ENCODE results near the gene EVI5L.
"Not testable (repeated sequence)": the region's sequence is repeated elsewhere in the genome, so short reads cannot be mapped to it uniquely, and the experiment has no call there.

Gene EVI5L

GRCh38 chr19:7874897-7875273 is 44.9 kb downstream of the EVI5L start:
- FAIRE-seq = no peak

- no peak for FAIRE-seq
These were observed 47.3 kb downstream of the EVI5L start for GRCh38 chr19:7877249-7877836.

DNA sequence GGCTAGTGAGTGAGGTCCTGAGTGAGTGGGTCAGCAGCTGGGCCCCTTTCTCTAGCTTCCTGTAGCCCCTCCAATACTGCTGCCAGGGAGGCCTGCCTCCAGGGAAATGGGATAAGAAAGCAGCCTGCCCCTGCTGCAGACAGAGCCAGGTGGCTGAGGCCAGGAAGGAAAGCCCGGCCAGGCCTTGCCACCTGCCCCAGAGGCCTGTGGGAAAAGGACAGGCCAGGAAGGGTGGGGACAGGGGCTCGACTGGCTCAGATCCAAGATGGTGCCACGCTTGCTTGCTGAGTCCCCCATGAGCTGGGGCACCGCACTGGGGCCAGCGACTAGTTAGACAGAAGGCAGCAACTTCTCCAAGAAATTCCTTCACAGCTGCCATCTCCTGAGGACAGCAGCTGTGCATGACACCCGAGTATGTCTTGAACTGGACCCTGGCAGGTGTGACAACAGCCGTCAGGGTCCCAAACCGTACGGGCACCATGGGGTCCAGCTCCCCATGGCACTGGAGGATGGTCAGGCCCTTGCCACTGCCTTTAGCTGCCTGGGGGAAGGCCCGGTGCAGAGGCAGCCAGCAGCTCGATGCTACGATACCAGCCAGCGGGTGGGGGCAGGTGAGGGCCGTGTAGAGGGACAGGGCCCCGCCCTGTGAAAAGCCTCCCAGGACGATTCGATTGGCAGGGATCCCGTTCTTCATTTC is 49.2 kb downstream of the EVI5L start:
- no peak for FAIRE-seq

DNA sequence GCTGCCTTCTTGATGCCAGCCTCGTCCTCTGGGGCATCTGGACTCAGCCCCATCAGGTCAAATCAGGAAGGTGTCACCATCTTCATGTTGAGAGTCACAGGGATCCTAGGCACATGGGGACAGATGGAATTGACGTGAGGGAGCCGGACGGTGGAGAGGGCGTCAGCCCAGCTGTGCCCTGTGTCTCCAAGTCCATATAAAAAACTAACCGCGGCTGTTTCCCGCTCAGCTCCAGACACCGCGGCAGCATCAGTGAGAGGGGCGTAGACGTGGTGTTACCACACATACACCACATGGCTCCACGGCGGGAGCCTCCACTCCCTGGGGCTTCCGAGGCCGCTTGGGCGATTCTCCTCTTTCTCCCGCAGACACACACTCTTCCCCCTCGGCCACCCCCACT is 49.8 kb downstream of the EVI5L start:
- FAIRE-seq = no peak

DNA sequence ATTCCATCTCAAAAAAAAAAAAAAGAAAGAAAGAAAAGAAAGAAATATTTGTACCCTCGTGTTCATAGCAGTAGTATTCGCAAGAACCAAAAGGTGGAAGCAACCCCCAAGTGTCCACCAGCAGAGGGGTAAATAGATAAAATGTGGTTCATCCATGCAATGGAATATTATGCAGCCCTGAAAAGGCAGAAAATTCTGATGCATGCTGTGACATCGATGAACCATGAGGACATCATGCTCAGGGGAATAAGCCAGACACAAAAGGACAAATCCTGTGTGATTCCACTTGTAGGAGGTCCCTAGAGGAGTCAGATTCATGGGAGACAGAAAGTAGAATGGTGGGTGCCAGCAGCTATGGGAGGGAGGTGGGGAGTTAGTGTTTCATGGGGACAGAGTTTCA is 51.9 kb downstream of the EVI5L start:
- FAIRE-seq = no peak

GRCh38 chr19:7883105-7883504 is 53.1 kb downstream of the EVI5L start:
- no peak for FAIRE-seq

DNA sequence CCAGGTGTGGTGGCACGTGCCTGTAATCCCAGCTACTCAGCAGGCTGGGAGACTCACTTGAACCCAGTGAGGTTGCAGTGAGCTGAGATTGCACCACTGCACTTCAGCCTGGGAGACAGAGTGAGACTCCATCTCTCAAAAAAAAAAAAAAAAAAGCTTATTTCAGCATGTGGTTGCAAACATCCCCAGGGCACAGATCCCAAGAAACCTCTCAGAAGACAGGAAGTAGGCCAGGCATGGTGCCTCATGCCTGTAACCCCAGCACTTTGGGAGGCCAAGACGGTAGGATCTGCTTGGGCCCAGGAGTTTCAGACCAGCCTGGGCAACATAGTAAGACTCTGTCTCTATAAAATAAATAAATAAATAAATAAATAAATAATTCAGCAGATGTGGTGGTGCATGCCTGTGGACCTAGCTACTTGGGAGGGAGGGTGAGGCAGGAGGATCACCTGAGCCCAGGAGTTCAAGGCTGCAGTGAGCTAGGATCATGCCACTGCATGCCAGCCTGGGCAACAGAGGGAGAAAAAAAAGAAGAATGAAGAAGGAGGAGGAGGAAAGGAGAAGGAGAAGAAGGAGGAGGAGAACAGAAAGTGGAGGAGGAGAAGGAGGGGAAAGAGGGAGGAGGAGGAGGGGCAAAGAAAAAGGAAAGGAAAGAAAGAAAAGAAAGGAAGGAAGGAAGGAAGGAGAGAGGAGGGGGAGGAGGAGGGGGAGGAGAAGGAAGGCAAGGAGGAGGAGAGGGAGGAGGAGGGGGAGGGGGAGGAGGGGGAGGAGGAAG is 54.0 kb downstream of the EVI5L start:
- FAIRE-seq = no peak

DNA sequence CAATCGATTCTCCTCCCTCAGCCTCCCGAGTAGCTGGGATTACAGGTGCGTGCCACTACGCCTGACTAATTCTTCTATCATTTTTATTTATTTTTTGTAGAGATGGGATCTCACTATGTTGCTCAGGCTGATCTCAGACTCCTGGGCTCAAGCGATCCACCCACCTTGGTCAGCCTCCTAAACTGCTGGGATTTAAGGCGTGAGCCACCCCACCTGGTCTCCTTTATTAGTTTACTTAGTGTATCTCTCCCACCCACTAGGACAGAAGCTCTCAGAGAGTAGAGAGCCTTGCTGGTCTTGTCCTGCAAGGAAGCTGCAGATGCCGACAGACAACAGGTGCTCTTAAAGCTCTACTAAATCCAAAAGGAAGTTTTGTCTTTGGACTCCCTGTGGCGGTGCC is 55.8 kb downstream of the EVI5L start:
- no peak for FAIRE-seq

- no peak for FAIRE-seq
These were observed 57.6 kb downstream of the EVI5L start for GRCh38 chr19:7887408-7888144.

- no peak for FAIRE-seq
These were observed 58.3 kb downstream of the EVI5L start, which contains the start of gene LRRC8E for GRCh38 chr19:7888145-7888825. LRRC8E (plus strand) TSS chr19:7888510; CDS start chr19:7895604, 7,094 bp downstream.

DNA sequence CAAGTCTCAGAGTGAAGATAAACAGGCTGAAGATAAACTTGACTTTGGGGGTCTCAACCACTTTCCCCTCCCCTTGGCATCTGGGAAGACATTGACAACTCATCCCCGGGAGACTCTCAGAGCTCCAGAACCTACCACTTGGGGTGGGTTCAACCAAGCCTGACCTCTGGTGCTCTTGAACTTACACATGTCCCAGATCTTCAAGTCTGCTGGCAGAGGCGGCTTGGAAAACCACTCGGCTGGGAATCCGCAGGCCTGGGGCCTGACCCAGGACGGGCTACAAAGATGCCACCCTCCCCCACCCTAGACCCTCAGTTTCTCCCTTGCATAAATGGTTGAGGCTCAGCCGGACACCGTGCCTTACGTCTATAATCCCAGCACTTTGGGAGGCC is 58.8 kb downstream of the EVI5L start:
- FAIRE-seq = no peak

GRCh38 chr19:7893362-7894101 is 63.5 kb downstream of the EVI5L start:
- FAIRE-seq = not testable (repeated sequence)

DNA sequence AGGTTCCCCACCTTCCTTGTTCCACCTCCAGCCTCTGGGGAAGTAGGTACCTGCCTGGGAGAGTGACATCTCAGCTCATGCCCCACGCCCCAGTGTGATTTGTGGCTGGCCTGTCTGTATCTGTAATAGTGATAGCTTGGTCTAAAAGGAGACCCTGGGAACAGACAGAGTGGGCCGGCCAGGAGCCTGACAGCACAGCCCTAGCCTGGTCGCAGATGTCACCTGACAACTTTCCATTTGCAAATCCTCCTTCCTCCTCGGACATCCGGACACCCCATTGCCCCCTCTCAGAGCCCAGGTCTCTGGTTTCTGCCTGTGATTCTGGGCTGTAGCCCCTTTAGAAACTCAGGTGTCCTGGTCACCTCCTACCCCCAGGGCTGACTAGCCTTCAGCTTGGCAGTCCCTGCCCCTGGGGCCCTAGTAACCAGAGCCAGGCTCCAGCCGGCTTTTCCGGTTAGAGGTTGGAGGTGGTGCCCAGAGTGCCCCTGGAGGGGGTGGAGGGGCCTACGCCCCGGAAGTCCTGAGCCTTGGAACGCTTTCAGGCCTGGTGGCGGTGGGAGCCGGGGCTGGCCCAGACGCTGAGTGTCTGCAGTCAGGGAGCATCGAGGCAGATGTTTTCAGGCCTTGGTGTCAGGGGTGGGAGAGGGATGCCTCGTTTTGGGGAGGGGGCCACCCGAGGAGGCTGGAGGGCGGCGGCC is 64.7 kb downstream of the EVI5L start:
- no peak for FAIRE-seq

DNA sequence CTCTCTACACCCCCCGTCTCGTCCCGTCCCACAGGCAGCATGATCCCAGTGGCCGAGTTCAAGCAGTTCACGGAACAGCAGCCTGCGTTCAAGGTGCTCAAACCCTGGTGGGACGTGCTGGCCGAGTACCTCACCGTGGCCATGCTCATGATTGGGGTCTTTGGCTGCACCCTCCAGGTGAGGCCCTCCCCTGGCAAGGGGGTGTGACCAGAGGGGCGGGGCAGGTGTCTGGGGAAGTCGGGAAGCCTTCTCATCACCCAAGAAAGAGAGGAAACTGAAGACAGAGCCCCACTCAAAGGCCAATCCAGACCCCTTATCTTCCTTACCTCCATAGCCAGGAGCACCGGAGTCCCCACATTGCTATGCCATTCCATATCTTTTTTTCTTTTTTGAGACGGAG is 65.5 kb downstream of the EVI5L start:
- FAIRE-seq = no peak

DNA sequence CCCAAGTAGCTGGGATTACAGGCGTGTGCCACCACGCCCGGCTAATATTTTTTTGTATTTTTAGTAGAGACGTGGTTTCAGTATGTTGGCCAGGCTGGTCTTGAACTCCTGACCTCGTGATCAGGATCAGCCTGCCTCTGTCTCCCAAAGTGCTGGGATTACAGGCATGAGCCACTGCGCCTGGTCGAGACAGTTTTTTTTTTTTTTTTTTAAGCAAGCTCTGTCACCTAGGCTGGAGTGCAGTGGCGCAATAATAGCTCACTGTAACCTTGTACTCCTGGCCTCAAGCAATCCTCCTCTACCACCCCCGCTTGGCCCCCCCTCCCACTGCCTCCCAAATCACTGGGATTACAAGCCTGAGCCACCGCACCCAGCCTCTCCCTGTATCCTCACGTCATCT is 67.3 kb downstream of the EVI5L start:
- FAIRE-seq = no peak

GRCh38 chr19:7898967-7899366 is 68.9 kb downstream of the EVI5L start:
- no peak for FAIRE-seq

DNA sequence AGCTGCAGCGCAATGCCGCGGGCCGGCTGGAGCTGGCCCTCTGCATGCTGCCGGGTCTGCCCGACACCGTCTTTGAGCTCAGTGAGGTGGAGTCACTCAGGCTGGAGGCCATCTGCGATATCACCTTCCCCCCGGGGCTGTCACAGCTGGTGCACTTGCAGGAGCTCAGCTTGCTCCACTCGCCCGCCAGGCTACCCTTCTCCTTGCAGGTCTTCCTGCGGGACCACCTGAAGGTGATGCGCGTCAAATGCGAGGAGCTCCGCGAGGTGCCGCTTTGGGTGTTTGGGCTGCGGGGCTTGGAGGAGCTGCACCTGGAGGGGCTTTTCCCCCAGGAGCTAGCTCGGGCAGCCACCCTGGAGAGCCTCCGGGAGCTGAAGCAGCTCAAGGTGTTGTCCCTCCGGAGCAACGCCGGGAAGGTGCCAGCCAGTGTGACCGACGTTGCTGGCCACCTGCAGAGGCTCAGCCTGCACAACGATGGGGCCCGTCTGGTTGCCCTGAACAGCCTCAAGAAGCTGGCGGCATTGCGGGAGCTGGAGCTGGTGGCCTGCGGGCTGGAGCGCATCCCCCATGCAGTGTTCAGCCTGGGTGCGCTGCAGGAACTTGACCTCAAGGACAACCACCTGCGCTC is 69.8 kb downstream of the EVI5L start:
- FAIRE-seq = no peak

DNA sequence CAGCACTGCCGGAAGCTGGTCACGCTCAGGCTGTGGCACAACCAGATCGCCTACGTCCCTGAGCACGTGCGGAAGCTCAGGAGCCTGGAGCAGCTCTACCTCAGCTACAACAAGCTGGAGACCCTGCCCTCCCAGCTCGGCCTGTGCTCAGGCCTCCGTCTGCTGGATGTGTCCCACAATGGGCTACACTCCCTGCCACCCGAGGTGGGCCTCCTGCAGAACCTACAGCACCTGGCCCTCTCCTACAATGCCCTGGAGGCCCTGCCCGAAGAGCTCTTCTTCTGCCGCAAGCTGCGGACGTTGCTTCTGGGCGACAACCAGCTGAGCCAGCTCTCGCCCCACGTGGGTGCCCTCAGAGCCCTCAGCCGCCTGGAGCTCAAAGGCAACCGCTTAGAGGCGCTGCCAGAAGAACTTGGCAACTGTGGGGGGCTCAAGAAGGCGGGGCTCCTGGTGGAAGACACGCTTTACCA is 70.4 kb downstream of the EVI5L start:
- no peak for FAIRE-seq

GRCh38 chr19:7900931-7901330 is 70.9 kb downstream of the EVI5L start:
- FAIRE-seq = no peak

- no peak for FAIRE-seq
These were observed 71.3 kb downstream of the EVI5L start for GRCh38 chr19:7901337-7901736.

DNA sequence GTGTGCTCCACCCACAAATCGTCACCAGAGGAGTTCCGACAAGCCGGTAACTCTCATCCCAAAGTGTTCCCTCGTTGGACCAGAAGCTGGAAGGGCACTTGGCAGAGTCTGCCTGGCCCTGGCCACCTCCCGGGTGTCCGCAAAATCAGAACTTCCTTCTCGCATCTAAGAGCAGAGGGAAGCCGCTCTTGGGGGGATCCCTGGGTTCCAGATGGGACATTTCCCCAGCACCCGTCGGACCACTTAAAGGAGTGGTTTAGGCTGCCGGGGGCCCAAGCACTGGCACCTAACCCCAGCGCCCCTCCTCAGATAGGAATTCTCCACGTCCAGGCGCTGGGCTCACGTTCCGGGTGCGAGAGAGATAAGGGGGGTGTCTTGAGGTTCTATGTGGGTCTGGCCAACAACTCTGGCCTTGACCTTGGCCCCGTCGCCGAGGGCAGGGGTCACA is 72.8 kb downstream of the EVI5L start:
- no peak for FAIRE-seq

All from G401.6 (cell line).